Endothelial cell of umbilical vein (primary cell): ENCODE results near the gene MARCOL. TPM values are rescaled to one million over a fixed set of nuclear protein-coding genes. Genes with fewer than 3 reads are reported as not detected.

ENCODE experiments used
- BruUV-seq: library from RNA; stranded (reverse); fragments of 400-500 nt; replicated peaks from 2 replicates; lab custom pipeline; 2021; lab: Mats Ljungman, UMichigan
- CTCF ChIA-PET: fragments of 300-600, 350-600 bp; sonication (Branson Sonifier 250); formaldehyde crosslinking; loops from one replicate; lab custom pipeline; 2021; ENCODE audit warnings: antibody characterized with exemption, inconsistent platforms; lab: Charles Lee
- POLR2A ChIA-PET: fragments of 300-600, 350-600 bp; sonication (Branson Sonifier 250); formaldehyde crosslinking; loops from one replicate; lab custom pipeline; 2021; ENCODE audit warnings: antibody characterized with exemption, inconsistent platforms; lab: Charles Lee
- DNase-seq: peaks from one replicate; pipeline ENCODE4 v3.0.0-alpha.2; 2011; ENCODE audit warnings: low read depth, low spot score
- FAIRE-seq: peaks from 2 replicates; lab custom pipeline; 2011; peaks lifted over from hg19 to GRCh38; lab: Jason Lieb, UNC
- H2AFZ ChIP-seq: 2 replicates; pipeline ENCODE4 v1.6.0; 2012; ENCODE audit warnings: low read depth, low read length, control low read depth, inconsistent platforms
- H3K27ac ChIP-seq: 2 replicates; pipeline ENCODE4 v1.5.1; 2011; ENCODE audit warnings: low read depth, mild to moderate bottlenecking, control low read depth, low read length, moderate library complexity; ENCODE audit not compliant: insufficient read depth
- H3K27me3 ChIP-seq, 2 experiments: 2 replicates each; pipeline versions ENCODE4 v1.6.0 to v1.6.1; 2011; ENCODE audit warnings: low read length in 2 of 2, mixed read lengths in 1 of 2; ENCODE audit not compliant: control insufficient read depth in 2 of 2, insufficient read depth in 2 of 2
- H3K36me3 ChIP-seq, 2 experiments: 2 replicates in 1 of 2; 3 replicates in 1 of 2; pipeline ENCODE4 v1.5.1; 2011; ENCODE audit warnings: low read length in 2 of 2, mild to moderate bottlenecking in 1 of 2, moderate library complexity in 1 of 2; ENCODE audit not compliant: control insufficient read depth in 2 of 2, insufficient read depth in 2 of 2; ENCODE audit errors: extremely low read depth in 1 of 2
- H3K4me1 ChIP-seq: 3 replicates; pipeline ENCODE4 v1.5.1; 2011; ENCODE audit warnings: mild to moderate bottlenecking, low read length; ENCODE audit not compliant: control insufficient read depth, insufficient read depth; ENCODE audit errors: extremely low read depth
- H3K4me2 ChIP-seq: 2 replicates; pipeline ENCODE4 v1.6.1; 2011; ENCODE audit warnings: low read length, control low read depth, mixed read lengths; ENCODE audit not compliant: insufficient read depth
- H3K4me3 ChIP-seq, 3 experiments: fragments of 200-600 bp in 1 of 3; sonication (generic), shearing (Covaris generic) in 1 of 3; replicated peaks in 1 of 3; 2 replicates each; pipeline ENCODE4 v1.5.1; 2011 to 2016; ENCODE audit warnings: control low read depth in 3 of 3, low read length in 3 of 3, mild to moderate bottlenecking in 2 of 3, inconsistent platforms in 1 of 3, low read depth in 1 of 3, moderate library complexity in 1 of 3; ENCODE audit not compliant: insufficient read depth in 1 of 3
- H3K79me2 ChIP-seq: 2 replicates; pipeline ENCODE4 v1.6.0; 2012; ENCODE audit warnings: low read length, inconsistent platforms; ENCODE audit not compliant: control insufficient read depth, insufficient read depth
- H3K9ac ChIP-seq: replicated peaks from 2 replicates; pipeline ENCODE3; 2011; ENCODE audit warnings: low read length, control low read depth; ENCODE audit not compliant: insufficient read depth; ENCODE audit errors: extremely low read depth
- H3K9me1 ChIP-seq: replicated peaks from 3 replicates; pipeline ENCODE4 v1.6.0; 2011; ENCODE audit warnings: mild to moderate bottlenecking, low read length; ENCODE audit not compliant: control insufficient read depth, insufficient read depth; ENCODE audit errors: extremely low read depth
- H3K9me3 ChIP-seq: replicated peaks from 2 replicates; pipeline ENCODE4 v1.5.1; 2012; ENCODE audit warnings: low read length, inconsistent platforms; ENCODE audit not compliant: control insufficient read depth, insufficient read depth
- H4K20me1 ChIP-seq: replicated peaks from 2 replicates; pipeline ENCODE3; 2011; ENCODE audit warnings: mild to moderate bottlenecking, low read length; ENCODE audit not compliant: control insufficient read depth, insufficient read depth; ENCODE audit errors: extremely low read depth
- EZH2 ChIP-seq: IDR thresholded peaks from 2 replicates; pipeline ENCODE4 v1.6.1; 2012; ENCODE audit warnings: borderline replicate concordance, low read depth, mild to moderate bottlenecking, moderate library complexity, low read length, inconsistent platforms; ENCODE audit not compliant: severe bottlenecking
- FOS ChIP-seq: IDR thresholded peaks from 2 replicates; pipeline ENCODE4 v1.6.1; 2011; ENCODE audit warnings: mild to moderate bottlenecking, low read length, moderate library complexity, borderline replicate concordance; ENCODE audit not compliant: insufficient read depth
- GATA2 ChIP-seq: IDR thresholded peaks from 2 replicates; pipeline ENCODE4 v1.7.0; 2011; ENCODE audit warnings: low read depth, mild to moderate bottlenecking, moderate library complexity, mixed read lengths, low read length; ENCODE audit not compliant: insufficient read length, insufficient read depth
- JUN ChIP-seq: IDR thresholded peaks from 2 replicates; pipeline ENCODE4 v1.6.1; 2011; ENCODE audit warnings: borderline replicate concordance, low read depth; ENCODE audit not compliant: insufficient read length, insufficient read depth
- MAX ChIP-seq: IDR thresholded peaks from 2 replicates; pipeline ENCODE4 v1.6.1; 2011; ENCODE audit not compliant: insufficient read depth, insufficient read length
- MYC ChIP-seq: IDR thresholded peaks from one replicate; pipeline ENCODE4 v1.6.1; 2011; ENCODE audit warnings: mild to moderate bottlenecking, low read depth, low read length
- POLR2A ChIP-seq: IDR thresholded peaks from 2 replicates; pipeline ENCODE4 v1.6.1; 2012; ENCODE audit warnings: low read depth, mild to moderate bottlenecking, control low read depth, low read length
- POLR2AphosphoS5 ChIP-seq: IDR thresholded peaks from 2 replicates; pipeline ENCODE4 v1.6.1; 2012; ENCODE audit warnings: low read depth, mild to moderate bottlenecking, control low read depth, low read length, moderate library complexity; ENCODE audit not compliant: insufficient read depth
- dilution Hi-C: fragments of 300-500 bp; cut with MboI; formaldehyde crosslinking; loops from one replicate; pipeline ENCODE4 v1.15.0; 2019; ENCODE audit warnings: low sequenced_read_pairs; ENCODE audit not compliant: extremely low pct_ligation_motif_present
- intact Hi-C: fragments of 100-400 bp; cut with micrococcal nuclease; formaldehyde crosslinking; loops from one replicate; pipeline ENCODE4 v1.10.0; 2022
- polyA plus RNA-seq, 4 experiments: library from polyadenylated mRNA; depleted of rRNA in 3 of 4; stranded (reverse) in 3 of 4; unstranded in 1 of 4; fragments of >200 nt; gene quantifications; 2 replicates each; pipeline versions ENCODE4 v1.2.1 to v1.2.3, GENCODE V29; 2011 to 2012; ENCODE audit warnings: missing spikeins in 1 of 4
- total RNA-seq: library from RNA; stranded (reverse); gene quantifications from 2 replicates; pipeline ENCODE4 v1.2.3, GENCODE V29; 2021
- TF ChIP-seq, protein P1 (sequence below), 2 donors: IDR thresholded peaks; 1 replicate in 1 of 2; 2 replicates in 1 of 2; pipeline ENCODE4 v1.5.1; 2011; ENCODE audit warnings: low read length in 2 of 2, mild to moderate bottlenecking in 2 of 2, moderate library complexity in 2 of 2, control low read depth in 1 of 2, inconsistent platforms in 1 of 2, low read depth in 1 of 2; ENCODE audit not compliant: insufficient read depth in 1 of 2; ENCODE audit errors: extremely low read depth in 1 of 2

The MARCOL gene
- total and polyA plus RNA-seq, 2 donors (not counting 3 experiments of a cell fraction or from before 2014, with no cell fraction given), result not detected

GRCh38 chr5:148214665-148215185, 23.6 kb upstream of the MARCOL start:
- Histone ChIP-seq H3K9me1 (no peaks in the 10 kb centered on the region), H3K9me3 (no peaks in the 10 kb centered on the region), H3K36me3 (no peaks in the 10 kb centered on the region), H3K4me2 (no peak overlapping the region), H3K79me2 (no peaks in the 10 kb centered on the region), H3K27me3 (no peaks in the 10 kb centered on the region), H3K27ac (no peak overlapping the region), H3K4me3 (no peak overlapping the region), H2AFZ (no peak overlapping the region), H4K20me1 (no peaks in the 10 kb centered on the region), H3K9ac (no peak overlapping the region), H3K4me1 (no peaks in the 10 kb centered on the region)
- dilution Hi-C loops (no loop called here), intact Hi-C loops (no loop called here)
- no TSS peak for BruUV-seq
- FAIRE-seq (no peak), DNase-seq (peak; percentile 23)
- ChIA-PET POLR2A (no interaction called here), CTCF (no interaction called here)
- TF ChIP-seq, protein P1, sequence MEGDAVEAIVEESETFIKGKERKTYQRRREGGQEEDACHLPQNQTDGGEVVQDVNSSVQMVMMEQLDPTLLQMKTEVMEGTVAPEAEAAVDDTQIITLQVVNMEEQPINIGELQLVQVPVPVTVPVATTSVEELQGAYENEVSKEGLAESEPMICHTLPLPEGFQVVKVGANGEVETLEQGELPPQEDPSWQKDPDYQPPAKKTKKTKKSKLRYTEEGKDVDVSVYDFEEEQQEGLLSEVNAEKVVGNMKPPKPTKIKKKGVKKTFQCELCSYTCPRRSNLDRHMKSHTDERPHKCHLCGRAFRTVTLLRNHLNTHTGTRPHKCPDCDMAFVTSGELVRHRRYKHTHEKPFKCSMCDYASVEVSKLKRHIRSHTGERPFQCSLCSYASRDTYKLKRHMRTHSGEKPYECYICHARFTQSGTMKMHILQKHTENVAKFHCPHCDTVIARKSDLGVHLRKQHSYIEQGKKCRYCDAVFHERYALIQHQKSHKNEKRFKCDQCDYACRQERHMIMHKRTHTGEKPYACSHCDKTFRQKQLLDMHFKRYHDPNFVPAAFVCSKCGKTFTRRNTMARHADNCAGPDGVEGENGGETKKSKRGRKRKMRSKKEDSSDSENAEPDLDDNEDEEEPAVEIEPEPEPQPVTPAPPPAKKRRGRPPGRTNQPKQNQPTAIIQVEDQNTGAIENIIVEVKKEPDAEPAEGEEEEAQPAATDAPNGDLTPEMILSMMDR (IDR thresholded peaks at IDR 0.05; ENCODE audit: extremely low read depth in 1 of 2, insufficient read depth in 1 of 2, low read depth in 1 of 2, low read length in 2 of 2), result no peak
- no peak for TF ChIP-seq FOS
- TF ChIP-seq MAX, result no peak
- TF ChIP-seq EZH2, result no peak
- no peak for TF ChIP-seq JUN
- TF ChIP-seq GATA2, result no peak
- no peak for TF ChIP-seq POLR2A
- no peak for TF ChIP-seq MYC
- TF ChIP-seq POLR2AphosphoS5, result no peak
